ENCODE results near the gene HIKESHI.
"Not testable (repeated sequence)": the region's sequence is repeated elsewhere in the genome, so short reads cannot be mapped to it uniquely, and the experiment has no call there.

HIKESHI gene

DNA sequence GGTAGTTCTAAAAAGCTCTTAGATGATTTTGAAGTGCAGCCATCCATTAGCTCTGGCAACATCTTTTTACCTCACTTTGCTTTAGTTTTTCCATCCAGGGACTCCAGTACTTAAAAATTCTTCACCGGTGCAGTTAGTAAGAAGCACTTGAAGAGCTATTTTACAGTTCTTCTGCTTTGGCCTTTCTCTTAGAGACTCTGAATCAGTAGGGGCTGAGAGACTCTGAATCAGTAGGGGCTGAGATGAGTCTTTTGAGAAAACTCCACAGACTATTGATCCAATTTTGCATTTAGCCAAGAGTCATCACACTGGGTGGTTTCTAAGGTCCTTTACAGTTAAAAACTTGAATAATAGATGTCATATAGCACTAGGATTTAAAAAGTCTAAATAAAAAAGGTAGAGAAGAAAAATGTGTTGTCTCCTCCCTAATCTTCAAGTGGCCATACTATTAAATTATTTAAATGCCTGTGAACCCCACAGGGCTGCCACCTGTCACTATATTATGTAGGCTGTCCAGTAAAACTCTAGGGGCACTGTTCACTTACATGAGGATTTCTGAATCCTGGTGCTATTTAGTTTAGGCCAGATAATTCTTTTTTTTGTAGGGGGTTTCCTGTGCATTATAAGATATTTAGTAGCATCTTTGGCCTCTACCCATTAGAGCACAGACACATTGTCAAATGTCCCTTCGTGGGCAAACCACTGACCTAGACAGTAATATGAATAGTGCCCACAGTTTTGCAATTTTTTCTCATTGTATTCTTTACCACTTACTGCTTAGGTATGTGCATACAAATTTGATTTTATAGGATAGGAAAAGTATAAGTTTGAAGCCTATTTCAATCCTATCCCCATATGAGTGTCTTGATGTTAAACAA, 26.3 kb upstream of the HIKESHI start:
- Histone ChIP-seq H3K4me3 (ENCODE audit: low read depth in 1 of 2, low read length in 2 of 2) (no peak overlapping the region), H3K27me3 (ENCODE audit: low read depth, low read length) (no peaks in the 10 kb centered on the region), H3K36me3 (ENCODE audit: control insufficient read depth in 1 of 2, insufficient read depth in 2 of 2, low read length in 2 of 2) (peaks cover 3 to 29% of the 10 kb centered on the region in 2 donors), H3K9me3 (ENCODE audit: control insufficient read depth in 1 of 2, low read length in 2 of 2) (no peaks in the 10 kb centered on the region), H3K4me1 (ENCODE audit: control insufficient read depth in 1 of 2, insufficient read depth in 2 of 2, low read length in 2 of 2) (no peaks in the 10 kb centered on the region), H3K27ac (ENCODE audit: low read length) (no peak overlapping the region)

DNA sequence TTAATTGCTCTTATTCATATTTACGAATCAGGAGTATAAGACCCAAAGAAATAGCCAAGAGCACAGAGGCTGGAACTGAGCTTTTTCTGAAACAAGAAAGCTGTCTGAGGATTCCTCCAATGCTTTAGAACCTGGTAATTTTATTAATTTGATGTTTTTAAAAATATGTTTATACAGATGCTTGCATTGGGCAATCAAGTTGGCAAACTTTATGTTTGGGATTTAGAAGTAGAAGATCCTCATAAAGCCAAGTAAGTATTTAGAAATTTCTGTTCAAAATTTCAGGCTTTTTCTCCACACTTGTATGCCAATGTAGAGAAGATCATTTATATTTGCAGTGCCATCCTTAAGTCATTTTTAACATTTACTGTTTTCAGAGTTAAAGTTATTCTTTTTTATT, 24.3 kb upstream of the HIKESHI start:
- Histone ChIP-seq H3K4me3 (ENCODE audit: low read depth in 1 of 2, low read length in 2 of 2) (no peak overlapping the region), H3K36me3 (ENCODE audit: control insufficient read depth in 1 of 2, insufficient read depth in 2 of 2, low read length in 2 of 2) (peaks cover 3 to 29% of the 10 kb centered on the region in 2 donors)

DNA sequence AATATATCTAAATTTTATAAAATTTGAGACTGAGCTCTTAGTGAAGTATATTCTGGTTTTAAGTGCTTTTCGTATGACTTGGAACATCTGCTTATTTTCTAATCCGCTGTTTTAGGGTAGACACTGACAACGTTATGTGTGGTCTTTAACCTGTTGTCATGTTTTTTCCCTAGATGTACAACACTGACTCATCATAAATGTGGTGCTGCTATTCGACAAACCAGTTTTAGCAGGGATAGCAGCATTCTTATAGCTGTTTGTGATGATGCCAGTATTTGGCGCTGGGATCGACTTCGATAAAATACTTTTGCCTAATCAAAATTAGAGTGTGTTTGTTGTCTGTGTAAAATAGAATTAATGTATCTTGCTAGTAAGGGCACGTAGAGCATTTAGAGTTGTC, 23.8 kb upstream of the HIKESHI start:
- peaks cover 0 to 29% of the 10 kb centered on the region in 2 donors for H3K36me3 ChIP-seq (ENCODE audit: control insufficient read depth in 1 of 2, insufficient read depth in 2 of 2, low read length in 2 of 2)
- no peaks in the 10 kb centered on the region for H3K9me3 ChIP-seq (ENCODE audit: control insufficient read depth in 1 of 2, low read length in 2 of 2)
- H3K27me3 ChIP-seq (ENCODE audit: low read depth, low read length): no peaks in the 10 kb centered on the region
- H3K4me1 ChIP-seq (ENCODE audit: control insufficient read depth in 1 of 2, insufficient read depth in 2 of 2, low read length in 2 of 2): no peaks in the 10 kb centered on the region
- no peak overlapping the region for H3K27ac ChIP-seq (ENCODE audit: low read length)
- no peak overlapping the region for H3K4me3 ChIP-seq (ENCODE audit: low read depth in 1 of 2, low read length in 2 of 2)

More for the DNA sequence above, 24.3 kb upstream of the HIKESHI start:
- Histone ChIP-seq H3K4me1 (ENCODE audit: control insufficient read depth in 1 of 2, insufficient read depth in 2 of 2, low read length in 2 of 2) (no peaks in the 10 kb centered on the region), H3K9me3 (ENCODE audit: control insufficient read depth in 1 of 2, low read length in 2 of 2) (no peaks in the 10 kb centered on the region), H3K27ac (ENCODE audit: low read length) (no peak overlapping the region), H3K27me3 (ENCODE audit: low read depth, low read length) (no peaks in the 10 kb centered on the region)

DNA sequence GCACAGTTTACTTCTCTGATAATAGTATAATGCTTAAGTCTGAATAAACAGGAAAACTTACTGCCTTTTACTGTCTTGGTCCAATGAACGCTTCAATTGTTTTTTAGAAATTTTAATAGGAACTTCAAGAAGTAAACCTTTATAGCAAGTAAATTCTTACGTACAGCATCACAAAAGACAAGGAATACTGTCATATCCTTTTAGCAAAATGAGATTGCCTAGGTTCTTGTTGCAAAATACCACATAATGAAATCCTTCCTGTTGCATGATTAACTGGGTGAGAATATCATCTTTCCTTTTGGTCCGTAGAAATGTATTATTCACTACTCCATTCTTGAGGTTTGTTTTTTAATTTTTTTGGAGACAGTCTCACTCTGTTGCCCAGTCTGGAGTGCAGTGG, 22.3 kb upstream of the HIKESHI start:
- Histone ChIP-seq H3K4me3 (ENCODE audit: low read depth in 1 of 2, low read length in 2 of 2) (no peak overlapping the region), H3K4me1 (ENCODE audit: control insufficient read depth in 1 of 2, insufficient read depth in 2 of 2, low read length in 2 of 2) (no peaks in the 10 kb centered on the region), H3K27ac (ENCODE audit: low read length) (no peak overlapping the region), H3K27me3 (ENCODE audit: low read depth, low read length) (no peaks in the 10 kb centered on the region), H3K36me3 (ENCODE audit: control insufficient read depth in 1 of 2, insufficient read depth in 2 of 2, low read length in 2 of 2) (peaks cover 9 to 34% of the 10 kb centered on the region in 2 donors), H3K9me3 (ENCODE audit: control insufficient read depth in 1 of 2, low read length in 2 of 2) (no peaks in the 10 kb centered on the region)

DNA sequence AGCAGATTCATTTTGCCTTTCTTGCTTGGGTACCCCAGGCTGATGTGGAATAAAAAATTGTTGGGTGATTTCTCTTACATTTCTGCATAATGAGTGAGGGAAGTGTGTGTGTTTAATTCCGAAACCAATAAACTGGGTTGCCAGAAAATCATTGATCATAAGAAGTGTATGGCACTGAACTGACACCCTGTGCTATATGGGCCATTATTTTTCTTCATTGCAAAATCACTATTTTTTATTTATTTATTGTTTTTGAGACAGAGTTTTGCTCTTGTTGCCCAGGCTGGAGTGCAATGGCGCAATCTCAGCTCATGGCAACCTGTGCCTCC, 14.6 kb upstream of the HIKESHI start:
- no peaks in the 10 kb centered on the region for H3K9me3 ChIP-seq (ENCODE audit: control insufficient read depth in 1 of 2, low read length in 2 of 2)
- no peaks in the 10 kb centered on the region for H3K4me1 ChIP-seq (ENCODE audit: control insufficient read depth in 1 of 2, insufficient read depth in 2 of 2, low read length in 2 of 2)
- H3K27ac ChIP-seq (ENCODE audit: low read length): no peak overlapping the region
- H3K27me3 ChIP-seq (ENCODE audit: low read depth, low read length): no peaks in the 10 kb centered on the region
- H3K36me3 ChIP-seq (ENCODE audit: control insufficient read depth in 1 of 2, insufficient read depth in 2 of 2, low read length in 2 of 2): peaks cover 5 to 10% of the 10 kb centered on the region in 2 donors
- H3K4me3 ChIP-seq (ENCODE audit: low read depth in 1 of 2, low read length in 2 of 2): no peak overlapping the region

DNA sequence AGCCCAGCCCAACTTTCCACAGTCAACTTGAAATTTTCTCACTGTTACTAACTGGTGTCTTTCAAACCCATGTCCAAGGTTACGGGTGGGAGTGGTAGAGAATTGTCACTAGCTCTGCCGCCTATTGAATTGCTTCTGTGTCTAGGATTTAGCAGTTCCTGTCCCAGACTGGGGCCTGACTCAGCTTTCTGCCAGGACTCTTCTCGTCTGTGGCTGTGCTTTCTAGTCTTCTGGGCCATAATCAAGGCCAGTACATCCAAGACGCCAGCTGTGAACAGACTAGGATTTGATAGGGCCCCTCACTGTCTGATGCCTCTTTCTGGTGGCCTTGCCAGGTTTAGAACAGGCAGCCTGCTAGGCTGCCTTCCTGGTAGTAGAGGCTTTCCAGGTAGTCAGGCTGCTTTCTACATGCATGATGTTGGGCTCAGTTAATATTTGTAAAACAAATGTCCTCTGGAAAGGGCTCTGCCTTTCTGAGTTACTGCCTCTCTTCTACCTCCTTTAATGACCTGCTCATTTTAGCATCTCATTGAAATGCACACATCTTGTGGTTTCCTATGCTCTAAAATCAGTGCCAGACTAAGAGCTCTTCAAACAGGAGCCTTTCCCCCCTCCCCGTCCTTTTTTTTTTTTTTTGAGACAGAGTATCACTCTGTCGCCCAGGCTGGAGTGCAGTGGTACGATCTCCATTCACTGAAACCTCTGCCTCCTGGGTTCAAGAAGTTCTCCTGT, 13.1 kb upstream of the HIKESHI start:
- no peaks in the 10 kb centered on the region for H3K4me1 ChIP-seq (ENCODE audit: control insufficient read depth in 1 of 2, insufficient read depth in 2 of 2, low read length in 2 of 2)
- no peak overlapping the region for H3K27ac ChIP-seq (ENCODE audit: low read length)
- no peak overlapping the region for H3K4me3 ChIP-seq (ENCODE audit: low read depth in 1 of 2, low read length in 2 of 2)

DNA sequence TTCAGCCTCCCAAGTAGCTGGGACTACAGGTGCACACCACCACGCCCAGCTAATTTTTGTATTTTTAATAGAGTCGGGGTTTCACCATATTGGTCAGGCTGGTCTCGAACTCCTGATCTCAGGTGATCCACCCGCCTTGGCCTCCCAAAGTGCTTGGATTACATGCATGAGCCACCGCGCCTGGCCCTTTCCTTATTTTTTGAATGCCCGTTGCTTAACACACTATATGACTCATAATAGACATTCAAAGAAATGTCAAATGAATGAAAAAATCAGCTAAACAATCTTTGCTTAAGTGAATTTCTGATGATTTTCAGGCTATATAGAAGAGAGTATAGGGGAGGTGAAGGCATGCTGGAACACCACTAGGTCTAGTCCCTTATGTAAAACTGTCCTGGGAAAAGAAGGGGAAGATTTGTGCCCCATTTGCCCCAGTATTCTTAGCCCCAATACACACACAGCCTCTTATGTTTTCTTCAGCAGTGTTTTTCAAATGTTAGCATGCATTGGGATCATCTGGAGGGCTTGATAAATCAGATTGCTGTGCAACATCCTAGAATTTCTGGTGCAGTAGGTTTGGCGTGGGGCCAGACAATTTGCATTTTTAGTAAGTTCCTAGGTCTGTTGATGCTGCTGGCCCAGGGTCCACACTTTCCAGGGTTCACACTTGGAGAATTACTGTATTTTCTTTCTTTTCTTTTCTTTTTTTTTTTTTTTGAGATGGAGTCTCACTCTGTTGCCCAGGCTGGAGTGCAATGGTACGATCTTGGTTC, 12.3 kb upstream of the HIKESHI start:
- H3K4me3 ChIP-seq (ENCODE audit: low read depth in 1 of 2, low read length in 2 of 2); H3K4me1 ChIP-seq (ENCODE audit: control insufficient read depth in 1 of 2, insufficient read depth in 2 of 2, low read length in 2 of 2); H3K27ac ChIP-seq (ENCODE audit: low read length); H3K36me3 ChIP-seq (ENCODE audit: control insufficient read depth in 1 of 2, insufficient read depth in 2 of 2, low read length in 2 of 2); H3K27me3 ChIP-seq (ENCODE audit: low read depth, low read length); H3K9me3 ChIP-seq (ENCODE audit: control insufficient read depth in 1 of 2, low read length in 2 of 2): not testable (repeated sequence)

More for the DNA sequence above, 13.1 kb upstream of the HIKESHI start:
- H3K36me3 ChIP-seq (ENCODE audit: control insufficient read depth in 1 of 2, insufficient read depth in 2 of 2, low read length in 2 of 2): peaks cover 4 to 9% of the 10 kb centered on the region in 2 donors
- no peaks in the 10 kb centered on the region for H3K27me3 ChIP-seq (ENCODE audit: low read depth, low read length)
- H3K9me3 ChIP-seq (ENCODE audit: control insufficient read depth in 1 of 2, low read length in 2 of 2): no peaks in the 10 kb centered on the region

DNA sequence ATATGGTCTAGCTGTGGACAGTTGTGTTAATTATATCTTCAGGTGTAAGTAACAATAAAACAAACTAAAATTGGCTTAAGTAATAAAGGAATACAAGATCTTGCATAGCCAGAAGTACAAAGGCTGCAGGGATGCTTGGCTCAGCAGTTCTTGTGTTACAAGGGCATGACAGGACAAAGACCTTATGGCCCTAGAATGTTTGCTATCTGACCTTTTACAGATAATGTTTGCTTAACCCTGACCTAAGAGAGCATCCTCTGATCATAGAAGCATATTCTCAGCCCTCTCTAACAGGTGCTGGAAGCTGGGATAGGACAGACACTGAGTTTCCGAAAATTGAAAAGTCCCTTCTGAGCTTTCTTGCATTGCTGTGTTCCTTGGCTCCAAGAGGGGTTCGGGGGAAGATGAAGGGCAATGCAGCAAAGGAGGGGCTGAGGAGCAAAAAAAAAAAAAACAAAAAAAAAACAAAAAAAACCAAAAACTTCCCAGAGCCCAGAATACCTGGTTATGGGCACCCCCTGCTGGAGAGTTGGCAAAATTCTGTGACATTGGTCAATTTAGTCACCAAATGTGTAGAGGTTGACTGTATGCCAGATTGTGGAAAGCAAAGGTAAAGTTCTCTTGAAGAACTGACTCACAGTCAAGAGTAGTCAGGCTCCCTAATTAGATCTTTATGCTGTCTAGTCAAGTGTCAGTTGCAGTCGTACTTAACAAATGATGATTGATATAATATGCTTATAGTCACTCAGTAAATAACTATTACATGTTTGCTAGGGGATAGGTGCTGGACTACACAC, 10.4 kb upstream of the HIKESHI start:
- Histone ChIP-seq H3K9me3 (ENCODE audit: control insufficient read depth in 1 of 2, low read length in 2 of 2) (no peaks in the 10 kb centered on the region), H3K4me3 (ENCODE audit: low read depth in 1 of 2, low read length in 2 of 2) (no peak overlapping the region), H3K36me3 (ENCODE audit: control insufficient read depth in 1 of 2, insufficient read depth in 2 of 2, low read length in 2 of 2) (no peaks in the 10 kb centered on the region), H3K27me3 (ENCODE audit: low read depth, low read length) (no peaks in the 10 kb centered on the region), H3K27ac (ENCODE audit: low read length) (no peak overlapping the region), H3K4me1 (ENCODE audit: control insufficient read depth in 1 of 2, insufficient read depth in 2 of 2, low read length in 2 of 2) (no peaks in the 10 kb centered on the region)

DNA sequence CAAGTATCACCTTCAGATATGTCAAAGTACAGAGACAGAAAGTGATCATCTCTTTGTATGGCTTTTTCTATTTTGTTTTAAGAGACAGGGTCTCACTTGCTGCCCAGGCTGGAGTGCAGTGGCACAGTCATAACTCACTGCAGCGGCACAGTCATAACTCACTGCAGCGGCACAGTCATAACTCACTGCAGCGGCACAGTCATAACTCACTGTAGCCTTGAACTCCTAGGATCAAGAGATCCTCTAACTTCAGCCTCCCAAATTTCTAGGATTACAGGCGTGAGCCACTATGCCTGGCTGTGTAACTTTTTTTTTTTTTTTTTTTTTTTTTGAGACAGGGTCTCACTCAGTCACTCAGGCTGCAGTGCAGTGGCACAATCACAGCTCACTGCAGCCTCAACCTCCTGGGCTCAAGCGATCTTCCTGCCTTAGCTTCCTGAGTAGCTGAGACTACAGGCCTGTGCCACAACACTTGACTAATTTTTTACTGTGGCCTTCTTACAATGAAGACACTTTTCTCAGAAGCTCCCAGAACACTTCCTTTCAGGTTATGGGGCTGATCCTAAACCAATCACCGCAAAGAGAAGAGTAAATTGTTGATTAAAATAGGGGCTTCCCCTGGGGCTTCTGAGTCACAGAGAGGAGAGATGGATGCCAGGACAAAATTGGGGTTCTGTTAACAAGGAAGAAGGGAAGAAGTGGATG, 9.0 kb upstream of the HIKESHI start:
- H3K9me3 ChIP-seq (ENCODE audit: control insufficient read depth in 1 of 2, low read length in 2 of 2): no peaks in the 10 kb centered on the region
- H3K27ac ChIP-seq (ENCODE audit: low read length): no peak overlapping the region
- no peaks in the 10 kb centered on the region for H3K36me3 ChIP-seq (ENCODE audit: control insufficient read depth in 1 of 2, insufficient read depth in 2 of 2, low read length in 2 of 2)

DNA sequence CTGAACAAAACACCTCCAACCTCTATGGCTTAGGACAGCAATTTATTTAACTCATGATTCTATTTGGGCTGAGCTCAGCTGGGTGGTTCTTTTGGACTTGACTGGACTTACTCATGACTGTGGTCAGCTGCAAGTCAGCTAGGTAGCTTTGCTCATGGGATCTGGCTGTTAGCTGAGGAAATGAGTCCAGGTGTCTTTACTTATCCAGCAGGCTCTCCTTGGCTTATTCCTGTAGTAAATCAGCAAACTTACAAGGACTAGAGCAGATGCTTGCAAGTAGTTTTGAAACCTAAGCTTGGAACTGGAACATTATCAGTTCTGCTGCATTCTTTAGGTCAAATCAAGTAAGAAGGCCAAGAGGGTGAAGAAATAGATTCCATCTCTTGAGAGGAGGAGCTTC, 8.0 kb upstream of the HIKESHI start:
- Histone ChIP-seq H3K4me1 (ENCODE audit: control insufficient read depth in 1 of 2, insufficient read depth in 2 of 2, low read length in 2 of 2) (no peaks in the 10 kb centered on the region), H3K27me3 (ENCODE audit: low read depth, low read length) (no peaks in the 10 kb centered on the region), H3K4me3 (ENCODE audit: low read depth in 1 of 2, low read length in 2 of 2) (no peak overlapping the region), H3K27ac (ENCODE audit: low read length) (no peak overlapping the region), H3K9me3 (ENCODE audit: control insufficient read depth in 1 of 2, low read length in 2 of 2) (no peaks in the 10 kb centered on the region), H3K36me3 (ENCODE audit: control insufficient read depth in 1 of 2, insufficient read depth in 2 of 2, low read length in 2 of 2) (no peaks in the 10 kb centered on the region)

More for the DNA sequence above, 9.0 kb upstream of the HIKESHI start:
- H3K4me1 ChIP-seq (ENCODE audit: control insufficient read depth in 1 of 2, insufficient read depth in 2 of 2, low read length in 2 of 2): no peaks in the 10 kb centered on the region
- H3K4me3 ChIP-seq (ENCODE audit: low read depth in 1 of 2, low read length in 2 of 2): no peak overlapping the region
- no peaks in the 10 kb centered on the region for H3K27me3 ChIP-seq (ENCODE audit: low read depth, low read length)

Measured in muscle layer of duodenum (tissue), 2 donors.